Fibroblast of pulmonary artery (primary cell): ENCODE results near the gene SCN11A.

Experiments used
- DNase-seq: peaks from one replicate; pipeline ENCODE4 v3.0.0-alpha.2; 2010; ENCODE audit warnings: low read depth
- H3K4me3 ChIP-seq: replicated peaks from 2 replicates; pipeline ENCODE4 v1.5.1; 2011; ENCODE audit warnings: low read depth, mild to moderate bottlenecking, control low read depth, low read length, moderate library complexity
- CTCF ChIP-seq: IDR thresholded peaks from 2 replicates; pipeline ENCODE4 v1.5.1; 2011; ENCODE audit warnings: mild to moderate bottlenecking, control low read depth, low read length, inconsistent platforms; ENCODE audit errors: missing control alignments

SCN11A gene

GRCh38 chr3:39011191-39011736 is 40.5 kb downstream of the SCN11A start:
- no peak overlapping the region for H3K4me3 ChIP-seq
- no peak for DNase-seq
- TF ChIP-seq CTCF = no peak

DNA sequence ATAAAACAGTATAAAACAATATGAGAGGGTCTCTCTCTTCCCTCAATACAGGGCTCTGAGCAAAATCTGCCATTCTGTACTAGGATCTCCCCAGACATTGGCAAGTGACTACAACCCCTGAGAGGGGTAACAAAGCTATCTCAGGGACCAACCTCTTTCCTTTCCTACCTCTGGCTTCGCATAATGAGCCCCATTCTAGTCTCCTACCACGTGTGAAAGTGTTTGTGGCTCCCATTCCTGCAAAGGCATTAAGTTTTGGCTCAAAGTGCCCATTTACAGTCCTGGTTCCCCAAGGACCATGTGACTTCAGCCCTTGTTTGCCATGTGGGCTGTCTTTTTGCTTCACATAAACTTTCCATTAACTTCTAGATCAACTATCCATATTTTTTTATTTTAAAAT is 46.4 kb downstream of the SCN11A start:
- no peak for DNase-seq
- no peak for TF ChIP-seq CTCF
- H3K4me3 ChIP-seq = no peak overlapping the region
